BE2C (cell line): ENCODE measurements around the gene STRBP.
"Not testable (repeated sequence)": the region's sequence is repeated elsewhere in the genome, so short reads cannot be mapped to it uniquely, and the experiment has no call there.

Experiments used
- DNase-seq: peaks from one replicate; pipeline ENCODE4 v3.0.0-alpha.2; 2020
- H3K27me3 ChIP-seq: fragments of 250-450 bp; sonication (Bioruptor Pico); 2 replicates; pipeline ENCODE4 v1.5.1; 2020; ENCODE audit warnings: mild to moderate bottlenecking
- H3K36me3 ChIP-seq: fragments of 250-450 bp; sonication (Bioruptor Pico); 2 replicates; pipeline ENCODE4 v1.5.1; 2020; ENCODE audit warnings: mild to moderate bottlenecking
- H3K4me1 ChIP-seq: fragments of 250-450 bp; sonication (Bioruptor Pico); 2 replicates; pipeline ENCODE4 v1.5.1; 2020
- H3K4me3 ChIP-seq: 2 replicates; pipeline ENCODE4 v1.5.1; 2011; ENCODE audit warnings: low read depth, low read length
- H3K9me3 ChIP-seq: fragments of 250-450 bp; sonication (Bioruptor Pico); 2 replicates; pipeline ENCODE4 v1.5.1; 2020
- CTCF ChIP-seq: IDR thresholded peaks from 2 replicates; pipeline ENCODE4 v1.5.1; 2012; ENCODE audit warnings: mild to moderate bottlenecking, low read depth, low read length

The STRBP gene

GRCh38 chr9:123257276-123257675, 11.1 kb downstream of the STRBP start:
- no peaks in the 10 kb centered on the region for H3K9me3 ChIP-seq
- no peaks in the 10 kb centered on the region for H3K27me3 ChIP-seq
- H3K4me1 ChIP-seq, result peaks cover 9% of the 10 kb centered on the region
- no peaks in the 10 kb centered on the region for H3K36me3 ChIP-seq
- DNase-seq, result no peak
- H3K4me3 ChIP-seq, result no peak overlapping the region
- TF ChIP-seq CTCF, result no peak

- H3K27me3 ChIP-seq, result no peaks in the 10 kb centered on the region
- no peaks in the 10 kb centered on the region for H3K9me3 ChIP-seq
- TF ChIP-seq CTCF, result no peak
- no peak overlapping the region for H3K4me3 ChIP-seq
- no peaks in the 10 kb centered on the region for H3K36me3 ChIP-seq
- no peak for DNase-seq
- peaks cover 7% of the 10 kb centered on the region for H3K4me1 ChIP-seq
These were observed 12.7 kb downstream of the STRBP start for GRCh38 chr9:123255718-123256117.

GRCh38 chr9:123253204-123253603, 15.2 kb downstream of the STRBP start:
- no peaks in the 10 kb centered on the region for H3K27me3 ChIP-seq
- TF ChIP-seq CTCF, result no peak
- no peak for DNase-seq
- H3K4me3 ChIP-seq, result no peak overlapping the region
- H3K9me3 ChIP-seq, result no peaks in the 10 kb centered on the region
- peaks cover 7% of the 10 kb centered on the region for H3K4me1 ChIP-seq
- no peaks in the 10 kb centered on the region for H3K36me3 ChIP-seq

- Histone ChIP-seq H3K4me1 (peaks cover 7% of the 10 kb centered on the region), H3K9me3 (no peaks in the 10 kb centered on the region), H3K36me3 (no peaks in the 10 kb centered on the region), H3K27me3 (no peaks in the 10 kb centered on the region), H3K4me3 (no peak overlapping the region)
- DNase-seq, result no peak
- no peak for TF ChIP-seq CTCF
These were observed 16.6 kb downstream of the STRBP start for GRCh38 chr9:123251741-123252140.

GRCh38 chr9:123251324-123251723, 17.1 kb downstream of the STRBP start:
- Histone ChIP-seq H3K4me1 (peaks cover 7% of the 10 kb centered on the region), H3K36me3 (no peaks in the 10 kb centered on the region)

GRCh38 chr9:123250504-123250903, 17.9 kb downstream of the STRBP start:
- H3K4me3 ChIP-seq, result no peak overlapping the region
- TF ChIP-seq CTCF, result no peak
- H3K4me1 ChIP-seq, result peaks cover 7% of the 10 kb centered on the region
- no peak for DNase-seq
- no peaks in the 10 kb centered on the region for H3K36me3 ChIP-seq
- H3K9me3 ChIP-seq, result no peaks in the 10 kb centered on the region
- H3K27me3 ChIP-seq, result no peaks in the 10 kb centered on the region

More at GRCh38 chr9:123251324-123251723, 17.1 kb downstream of the STRBP start:
- no peaks in the 10 kb centered on the region for H3K9me3 ChIP-seq
- TF ChIP-seq CTCF, result no peak
- no peak overlapping the region for H3K4me3 ChIP-seq
- no peaks in the 10 kb centered on the region for H3K27me3 ChIP-seq
- no peak for DNase-seq

GRCh38 chr9:123249162-123249561, 19.2 kb downstream of the STRBP start:
- not testable (repeated sequence) for DNase-seq, H3K4me3 ChIP-seq, H3K9me3 ChIP-seq, H3K27me3 ChIP-seq, H3K4me1 ChIP-seq, H3K36me3 ChIP-seq
